ENCODE measurements around the gene YAF2. TPM values are rescaled to one million over a fixed set of nuclear protein-coding genes. Genes with fewer than 3 reads are reported as not detected.

YAF2 gene
- total RNA-seq, 2 donors from 2014 or later = 40.8 to 55.3 TPM

DNA sequence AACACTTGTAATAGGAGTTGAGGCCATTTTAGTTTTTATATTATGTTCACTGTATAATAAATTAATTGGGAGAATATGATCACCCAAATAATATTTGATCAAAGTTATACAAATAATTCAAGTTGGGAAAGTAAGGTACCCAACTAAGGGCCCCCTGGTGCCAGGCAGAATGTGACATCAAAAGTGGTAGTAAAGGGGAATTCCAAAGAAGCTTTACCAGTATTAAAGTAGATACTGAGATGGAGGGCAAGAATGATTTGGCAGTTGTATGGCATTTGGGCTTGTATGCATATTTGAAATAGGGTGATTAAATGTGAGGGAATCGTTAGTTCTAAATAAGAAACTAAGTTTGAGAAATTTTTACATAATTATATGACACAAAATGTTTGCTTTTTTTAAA lies 111.1 kb downstream of the YAF2 start:
- no peak for DNase-seq (ENCODE audit: low spot score)
- intact Hi-C loops (cut with DNase I) = loop anchor here in 1 of 2 donors (5.0 kb wide), 1 partner anchor 205 kb away; no protein-coding TSS in a partner anchor

DNA sequence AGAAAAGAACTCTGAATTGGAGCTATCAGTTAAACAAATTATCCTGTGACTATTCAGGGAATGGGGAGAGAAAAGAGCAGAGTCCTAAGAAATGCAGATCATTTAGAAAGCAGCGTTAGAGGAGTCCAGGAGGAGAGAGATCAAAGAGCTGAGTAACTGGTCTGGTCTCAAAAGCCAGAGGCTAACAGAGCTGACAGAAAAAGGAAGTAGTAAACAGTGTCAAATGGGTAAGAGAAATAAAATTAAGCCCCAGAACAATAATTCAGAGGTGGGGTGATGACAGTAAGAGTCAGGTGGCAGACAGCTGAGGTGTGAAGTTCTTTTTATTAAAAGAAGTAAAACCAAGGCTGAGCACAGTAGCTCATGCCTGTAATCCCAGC lies 112.7 kb downstream of the YAF2 start:
- intact Hi-C loops (cut with DNase I) = loop anchor here in 1 of 2 donors (5.0 kb wide), 1 partner anchor 207 kb away; no protein-coding TSS in a partner anchor
- DNase-seq (ENCODE audit: low spot score) = no peak

DNA sequence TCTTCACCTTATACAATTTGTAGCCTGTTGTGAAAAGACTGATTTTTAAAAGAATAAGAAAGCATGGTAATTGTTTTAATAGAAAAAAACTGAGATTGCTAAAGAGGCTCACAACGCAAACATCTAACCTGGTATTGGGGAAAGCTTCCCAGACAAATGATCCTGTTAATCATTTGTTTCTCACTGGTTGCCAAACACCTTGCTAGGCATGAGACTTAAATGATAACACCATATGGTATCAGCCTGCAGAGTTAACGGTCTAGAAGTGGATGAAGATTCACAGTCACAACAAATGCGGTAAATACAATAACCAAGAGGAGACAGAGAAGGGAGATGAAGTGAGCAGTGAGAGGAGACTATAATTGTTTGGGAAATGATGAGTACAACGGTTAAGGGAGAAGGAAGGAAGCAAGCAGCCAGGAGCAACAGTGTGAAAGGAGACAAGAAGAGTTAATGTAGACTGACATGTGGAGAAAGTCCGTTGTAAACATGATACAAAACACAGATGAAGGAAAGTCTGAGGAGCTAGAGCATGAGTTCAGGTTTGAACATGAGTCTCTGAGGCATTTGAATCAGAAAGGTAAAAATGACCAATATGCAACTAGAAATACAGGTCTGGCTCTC lies 113.2 kb downstream of the YAF2 start:
- intact Hi-C loops (cut with DNase I) = loop anchor here in 1 of 2 donors (5.0 kb wide), 1 partner anchor 207 kb away; no protein-coding TSS in a partner anchor
- DNase-seq (ENCODE audit: low spot score) = no peak

DNA sequence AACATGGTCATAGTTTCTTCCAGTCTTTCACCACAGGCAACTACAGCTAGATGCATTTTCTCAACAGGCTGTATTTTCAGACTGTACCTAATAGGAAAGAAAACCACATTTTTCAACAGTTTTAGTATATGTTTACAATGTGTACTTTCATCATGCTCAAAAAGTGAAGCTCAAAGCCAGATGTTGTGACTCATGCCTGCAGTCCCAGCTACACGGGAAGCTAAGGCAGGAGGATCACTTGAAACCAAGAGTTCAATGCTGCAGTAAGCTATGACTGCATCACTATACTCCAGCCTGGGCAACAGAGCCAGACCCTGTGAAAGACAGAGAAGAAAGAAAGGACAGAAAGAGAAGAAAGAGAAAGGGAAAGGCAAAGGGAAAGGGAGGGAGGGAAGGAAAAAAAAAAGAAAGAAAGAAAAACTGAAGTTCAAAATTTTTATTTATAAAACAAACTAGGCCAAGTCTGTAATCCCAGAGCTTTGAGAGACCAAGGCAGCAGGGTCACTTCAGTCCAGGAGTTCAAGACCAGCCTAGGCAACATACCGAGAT lies 118.9 kb downstream of the YAF2 start:
- intact Hi-C loops (cut with DNase I) = no loop called here
- no peak for DNase-seq (ENCODE audit: low spot score)

DNA sequence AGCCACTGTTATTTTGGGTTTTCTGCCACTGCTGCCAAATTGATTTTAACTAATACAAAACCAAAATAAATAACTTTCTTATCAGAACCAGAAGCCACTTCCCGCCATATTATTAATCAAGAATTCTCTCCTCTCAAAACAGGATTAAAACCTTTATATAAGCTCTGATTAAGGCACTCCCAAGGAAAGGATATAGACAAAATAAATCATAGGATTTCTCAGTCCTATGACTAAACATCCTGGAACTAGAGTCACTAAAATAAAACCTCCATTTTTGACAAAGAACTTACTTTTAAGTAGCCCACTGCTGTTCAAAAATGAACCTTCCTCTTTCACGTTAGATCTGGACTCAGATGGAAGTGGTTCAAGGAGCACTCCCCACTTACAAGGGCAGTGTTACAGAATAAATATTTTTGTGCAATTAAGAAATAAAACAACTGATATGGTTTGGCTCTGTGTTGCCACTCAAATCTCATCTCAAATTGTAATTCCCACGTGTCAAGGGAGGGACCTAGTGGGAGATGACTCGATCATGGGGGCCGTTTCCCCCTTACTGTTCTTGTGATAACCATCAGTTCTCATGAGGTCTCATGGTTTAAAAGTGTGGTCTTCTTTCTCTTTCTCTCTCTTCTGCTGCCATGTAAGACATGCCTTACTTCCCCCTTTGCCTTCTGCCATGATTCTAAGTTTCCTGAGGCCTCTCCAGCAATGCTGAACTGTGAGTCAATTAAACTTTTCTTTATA lies 119.7 kb downstream of the YAF2 start:
- DNase-seq (ENCODE audit: low spot score) = no peak
- intact Hi-C loops (cut with DNase I) = no loop called here

DNA sequence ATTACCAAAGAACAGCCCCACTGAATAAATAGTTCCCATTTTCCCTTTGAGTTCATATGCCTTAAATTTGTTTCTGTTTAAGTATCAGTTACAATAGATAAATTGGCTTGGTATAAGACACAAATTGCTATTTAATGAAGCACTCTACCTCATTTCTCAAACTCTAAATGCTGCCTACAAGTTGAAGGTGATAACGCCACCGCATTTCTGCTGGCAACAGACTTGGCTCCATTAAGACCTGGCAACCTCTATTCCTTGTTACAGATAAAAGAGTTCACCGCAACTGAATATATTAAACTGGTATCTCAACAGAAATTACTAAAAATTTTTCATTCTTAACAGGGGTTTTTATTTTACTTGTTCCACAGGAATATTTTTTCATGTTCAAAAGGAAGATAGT lies 129.0 kb downstream of the YAF2 start:
- intact Hi-C loops (cut with DNase I) = no loop called here
- DNase-seq (ENCODE audit: low spot score) = no peak

Other genes with a start within 250 kb of the YAF2 start
- 10 to 100 TPM in 1 of 2 donors, 1 to 10 TPM in 1; 9.4 to 13.7 TPM for gene GXYLT1, start 93.4 kb downstream of the YAF2 start, total RNA-seq
- gene ZCRB1, start 87.8 kb upstream of the YAF2 start, total RNA-seq = 10 to 100 TPM; 42.7 to 45.8 TPM
- 10 to 100 TPM; 43.4 to 45.3 TPM for gene PPHLN1, start 87.9 kb upstream of the YAF2 start, total RNA-seq